Activated T-helper 17 cell treated with anti-CD3 and anti-CD28 coated beads, Interleukin-2, amount 50 U/mL, for 72 hours (primary cell): ENCODE measurements around the gene NADSYN1. TPM values are rescaled to one million over a fixed set of nuclear protein-coding genes. Genes with fewer than 3 reads are reported as not detected.

Experiments used
- ATAC-seq: fragments of 150-1000 bp; cut with Tn5 transposase; replicated peaks from 2 replicates; pipeline ENCODE4 v1.10.0; 2021; ENCODE audit warnings: mild to moderate bottlenecking, moderate library complexity
- H3K27ac Mint-ChIP-seq: one replicate; pipeline ENCODE4 v1.8.0; 2022; ENCODE audit warnings: mixed read lengths
- H3K27me3 Mint-ChIP-seq: one replicate; pipeline ENCODE4 v1.8.0; 2022; ENCODE audit warnings: mixed read lengths
- H3K36me3 Mint-ChIP-seq: one replicate; pipeline ENCODE4 v1.8.0; 2022; ENCODE audit warnings: low read depth, mild to moderate bottlenecking, mixed read lengths
- H3K4me1 Mint-ChIP-seq: one replicate; pipeline ENCODE4 v1.8.0; 2022; ENCODE audit warnings: mixed read lengths
- H3K4me3 Mint-ChIP-seq: one replicate; pipeline ENCODE4 v1.8.0; 2022; ENCODE audit warnings: mild to moderate bottlenecking, mixed read lengths
- H3K9me3 Mint-ChIP-seq: one replicate; pipeline ENCODE4 v1.8.0; 2022; ENCODE audit warnings: mixed read lengths
- total RNA-seq, 2 donors: library from RNA; stranded (reverse); gene quantifications; one replicate each; pipeline ENCODE4 v1.2.3, GENCODE V29; 2022

NADSYN1 gene
- total RNA-seq, 2 donors from 2014 or later: 108 to 152 TPM

DNA sequence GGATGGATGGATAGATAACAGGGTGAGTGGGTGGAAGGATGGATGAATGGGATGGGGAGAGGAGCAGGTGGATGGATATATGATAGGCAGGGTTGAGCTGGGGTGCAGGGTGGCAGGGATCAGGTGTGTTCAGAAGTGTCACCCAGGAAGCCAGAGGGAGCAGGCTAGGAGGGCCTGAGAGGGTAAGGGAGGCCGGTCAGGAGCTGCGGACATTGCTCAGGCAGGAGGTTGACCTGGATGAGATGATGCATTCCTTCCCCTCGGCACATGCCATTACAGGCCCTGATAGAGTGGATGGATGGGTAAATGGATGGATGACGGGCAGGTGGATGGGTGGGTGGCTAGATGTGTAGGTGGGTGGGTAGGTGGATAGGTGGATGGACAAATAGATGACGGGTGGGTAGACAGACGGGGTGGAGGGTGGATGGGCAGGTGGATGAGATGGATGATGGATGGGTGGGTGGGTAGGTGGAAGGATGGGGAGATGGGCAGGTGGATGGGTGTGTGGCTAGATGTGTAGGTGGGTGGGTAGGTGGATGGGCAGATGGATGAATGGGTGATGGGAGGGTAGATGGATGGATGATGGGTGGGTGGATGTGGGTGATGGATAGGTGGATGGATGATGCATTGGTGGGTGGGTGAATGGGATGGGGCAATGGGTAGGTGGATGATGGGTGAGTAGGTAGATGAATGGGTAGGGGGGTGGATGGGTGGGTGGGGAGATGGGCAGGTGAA lies 12.8 kb upstream of the NADSYN1 start:
- Mint-ChIP-seq H3K9me3 (no peaks in the 10 kb centered on the region), H3K36me3 (peaks cover 85% of the 10 kb centered on the region), H3K27me3 (no peaks in the 10 kb centered on the region), H3K27ac (no peak overlapping the region), H3K4me1 (peaks cover 4% of the 10 kb centered on the region), H3K4me3 (no peak overlapping the region)
- ATAC-seq: no peak

DNA sequence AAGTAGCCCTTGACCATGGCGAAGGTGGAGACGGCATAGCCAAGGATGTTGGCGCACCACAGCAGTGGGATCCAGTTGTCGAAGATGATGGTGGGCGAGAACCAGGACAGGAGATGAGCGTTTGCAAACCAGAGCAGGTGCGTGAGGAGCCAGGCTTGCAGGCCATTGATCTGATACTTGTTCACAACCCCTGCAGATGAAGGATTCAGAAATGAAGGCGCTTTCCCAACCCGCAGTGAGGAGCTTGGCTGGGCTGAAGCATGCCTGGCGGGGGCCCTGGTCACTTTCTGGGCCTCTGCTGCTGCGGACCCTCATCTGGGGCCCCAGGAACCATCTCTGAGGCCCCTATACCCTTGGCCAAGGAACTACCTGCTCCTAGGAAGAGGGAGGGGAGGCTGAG lies 11.8 kb upstream of the NADSYN1 start:
- Mint-ChIP-seq H3K27ac (no peak overlapping the region), H3K4me3 (no peak overlapping the region), H3K27me3 (no peaks in the 10 kb centered on the region), H3K4me1 (peaks cover 10% of the 10 kb centered on the region), H3K9me3 (no peaks in the 10 kb centered on the region), H3K36me3 (peaks cover 89% of the 10 kb centered on the region)
- no peak for ATAC-seq

DNA sequence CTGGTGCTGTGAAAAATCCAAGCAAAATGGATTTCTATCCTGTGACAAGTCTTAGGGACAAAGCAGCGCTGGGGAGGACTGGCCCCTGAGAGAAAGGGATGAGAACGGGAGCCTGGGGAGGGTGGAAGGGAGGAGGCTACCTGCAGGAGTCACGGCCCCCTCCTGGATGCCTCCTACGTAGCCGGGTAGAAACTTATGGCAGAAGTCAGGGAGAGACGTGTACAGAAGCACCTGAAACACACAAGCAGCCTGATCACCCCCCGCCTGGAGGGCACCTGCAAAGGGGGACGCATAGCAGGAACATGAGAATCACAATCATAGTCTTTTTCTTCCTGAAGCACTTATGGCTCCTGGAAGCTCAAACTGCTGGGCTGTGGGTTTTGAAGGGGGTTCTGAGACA lies 10.9 kb upstream of the NADSYN1 start:
- H3K27ac Mint-ChIP-seq: no peak overlapping the region
- peaks cover 18% of the 10 kb centered on the region for H3K4me1 Mint-ChIP-seq
- no peak for ATAC-seq
- no peaks in the 10 kb centered on the region for H3K27me3 Mint-ChIP-seq
- peaks cover 90% of the 10 kb centered on the region for H3K36me3 Mint-ChIP-seq
- H3K4me3 Mint-ChIP-seq: no peak overlapping the region
- no peaks in the 10 kb centered on the region for H3K9me3 Mint-ChIP-seq

DNA sequence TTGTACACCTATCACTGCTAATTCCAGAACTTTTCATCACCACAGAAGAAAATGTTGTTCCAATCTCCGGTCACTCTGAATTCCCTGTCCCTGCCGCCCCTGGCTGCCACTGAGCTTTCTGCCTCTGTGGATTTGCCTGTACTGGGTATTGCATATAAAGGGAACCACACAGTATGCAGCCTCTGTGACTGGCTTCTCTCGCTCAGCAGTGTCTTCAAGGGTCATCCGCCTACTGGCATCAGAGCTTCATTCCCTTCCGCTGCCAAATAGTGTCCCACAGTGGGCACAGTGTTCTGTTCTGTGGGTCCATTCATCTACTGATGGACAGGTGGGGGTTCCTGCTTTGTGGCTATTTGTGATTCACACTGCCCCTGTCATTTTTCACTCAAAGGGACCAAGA lies 10.1 kb upstream of the NADSYN1 start:
- Mint-ChIP-seq H3K27ac (no peak overlapping the region), H3K27me3 (no peaks in the 10 kb centered on the region), H3K4me1 (peaks cover 21% of the 10 kb centered on the region), H3K9me3 (no peaks in the 10 kb centered on the region), H3K4me3 (no peak overlapping the region), H3K36me3 (peaks cover 96% of the 10 kb centered on the region)
- ATAC-seq: no peak

DNA sequence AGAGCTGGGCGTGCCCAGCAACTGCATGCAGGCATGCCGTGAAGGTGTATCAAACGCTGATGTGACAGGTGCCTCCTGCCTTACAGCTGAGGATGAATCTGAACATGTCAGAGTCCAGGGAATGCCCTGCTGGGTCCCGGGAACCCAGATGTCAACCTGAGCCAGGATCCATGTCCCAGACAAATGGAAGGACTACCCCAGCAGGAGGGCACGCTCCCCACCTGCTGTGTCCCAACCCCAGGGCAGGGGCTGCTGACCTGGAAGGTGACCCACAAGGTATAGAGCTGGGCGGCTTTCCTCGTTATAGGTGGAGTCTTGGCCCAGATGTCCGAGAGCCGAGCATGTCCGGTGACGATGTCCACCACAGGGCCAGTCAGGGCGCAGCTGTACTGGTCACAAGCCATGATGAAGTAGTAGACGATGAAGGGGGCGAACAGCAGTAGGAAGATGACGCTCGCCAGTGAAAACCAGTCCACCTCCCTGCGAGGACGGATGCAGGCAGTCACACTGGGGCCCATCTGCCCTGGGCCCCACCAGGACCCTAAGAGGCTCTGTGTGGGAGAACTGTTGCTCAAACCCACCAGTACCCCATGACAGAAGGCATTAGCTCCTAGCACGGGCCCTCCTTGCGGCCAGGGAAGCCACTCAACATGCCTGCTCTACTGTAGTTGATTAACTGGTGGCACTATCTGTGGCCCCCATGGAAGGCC lies 9.1 kb upstream of the NADSYN1 start:
- peaks cover 21% of the 10 kb centered on the region for H3K4me1 Mint-ChIP-seq
- H3K27ac Mint-ChIP-seq: no peak overlapping the region
- H3K36me3 Mint-ChIP-seq: peaks cover 87% of the 10 kb centered on the region
- H3K9me3 Mint-ChIP-seq: no peaks in the 10 kb centered on the region
- no peak overlapping the region for H3K4me3 Mint-ChIP-seq
- H3K27me3 Mint-ChIP-seq: no peaks in the 10 kb centered on the region
- no peak for ATAC-seq

DNA sequence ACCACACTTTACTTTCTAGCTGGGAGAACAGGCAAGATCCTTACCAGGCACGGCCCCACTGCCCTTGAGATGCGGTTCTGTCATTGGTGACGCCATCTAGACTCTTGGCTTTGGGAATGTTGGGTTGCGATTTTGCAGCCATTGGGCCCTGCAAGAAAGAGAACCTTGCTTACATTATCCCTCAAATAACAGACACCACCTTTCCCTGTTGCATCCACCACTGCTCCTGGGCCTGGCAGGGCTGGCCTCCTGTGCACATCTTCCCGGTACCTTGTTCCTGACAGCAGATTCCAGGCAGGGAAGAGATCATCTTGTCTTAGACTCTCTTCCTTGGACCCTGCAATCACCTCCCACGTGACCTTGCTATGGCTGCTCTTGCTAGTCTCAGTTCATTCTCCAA lies 8.2 kb upstream of the NADSYN1 start:
- Mint-ChIP-seq H3K36me3 (peaks cover 88% of the 10 kb centered on the region), H3K27me3 (no peaks in the 10 kb centered on the region), H3K27ac (no peak overlapping the region), H3K9me3 (no peaks in the 10 kb centered on the region), H3K4me3 (no peak overlapping the region), H3K4me1 (peaks cover 28% of the 10 kb centered on the region)
- ATAC-seq: no peak

DNA sequence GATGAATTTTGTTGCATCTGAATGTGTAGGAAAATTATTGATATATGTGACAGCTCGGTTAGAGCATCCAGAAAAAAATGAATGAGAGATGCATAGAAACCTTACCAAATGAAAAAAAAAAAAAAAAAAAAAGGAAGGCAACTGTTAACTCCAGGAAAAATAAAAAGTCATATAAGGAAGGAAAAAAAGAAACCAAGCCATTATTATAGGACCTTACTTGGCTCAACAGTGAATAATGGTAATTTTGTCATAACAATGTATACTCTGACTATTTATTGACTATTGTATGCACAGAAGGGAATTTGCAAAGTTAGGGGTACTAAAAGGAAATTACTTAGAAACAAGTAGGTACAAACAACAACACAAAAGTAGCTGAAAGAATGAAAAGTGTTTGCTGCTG lies 6.9 kb upstream of the NADSYN1 start:
- Mint-ChIP-seq H3K4me3 (peak overlapping the region; percentile 90), H3K9me3 (no peaks in the 10 kb centered on the region), H3K27ac (no peak overlapping the region), H3K27me3 (no peaks in the 10 kb centered on the region), H3K36me3 (peaks cover 78% of the 10 kb centered on the region), H3K4me1 (peaks cover 37% of the 10 kb centered on the region)
- no peak for ATAC-seq

DNA sequence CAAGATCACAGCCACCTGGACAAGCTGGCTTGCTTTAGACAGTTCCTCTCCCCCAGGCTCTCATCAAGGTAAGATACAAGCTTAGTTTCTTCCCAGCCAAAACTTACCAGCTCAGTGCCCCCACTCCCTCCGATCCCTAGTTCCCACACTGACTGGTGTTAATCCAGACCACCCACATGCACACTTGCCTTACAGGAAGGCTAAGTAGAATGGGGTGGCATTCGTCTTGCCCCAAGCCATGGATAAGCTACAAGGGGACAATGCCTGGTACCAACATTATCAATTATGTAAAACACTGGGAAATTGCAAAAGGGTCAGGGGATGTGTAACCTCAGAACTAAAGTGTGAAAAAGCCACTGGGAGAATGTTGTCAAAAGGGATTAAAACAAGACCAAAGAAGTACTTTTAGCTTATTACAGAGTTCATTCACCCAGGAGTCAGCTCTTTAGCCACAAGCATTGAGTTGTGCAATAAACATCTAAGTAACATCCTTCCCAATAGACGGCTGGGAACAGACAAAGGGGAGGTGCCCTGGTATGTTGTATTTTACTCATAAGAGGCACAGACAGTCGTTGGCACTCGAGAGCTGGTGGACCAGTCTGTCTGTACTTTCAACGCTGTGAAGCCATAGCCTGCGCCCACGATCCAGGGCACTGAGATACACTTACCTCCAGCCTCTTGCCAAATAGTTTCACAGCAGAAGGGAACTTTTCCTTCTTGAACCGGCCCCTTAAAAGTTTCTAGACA lies 5.9 kb upstream of the NADSYN1 start:
- no peak for ATAC-seq
- Mint-ChIP-seq H3K4me3 (peak overlapping the region; percentile 90), H3K27ac (peak overlapping the region; percentile 77), H3K36me3 (peaks cover 74% of the 10 kb centered on the region), H3K27me3 (no peaks in the 10 kb centered on the region), H3K4me1 (peaks cover 44% of the 10 kb centered on the region), H3K9me3 (no peaks in the 10 kb centered on the region)

DNA sequence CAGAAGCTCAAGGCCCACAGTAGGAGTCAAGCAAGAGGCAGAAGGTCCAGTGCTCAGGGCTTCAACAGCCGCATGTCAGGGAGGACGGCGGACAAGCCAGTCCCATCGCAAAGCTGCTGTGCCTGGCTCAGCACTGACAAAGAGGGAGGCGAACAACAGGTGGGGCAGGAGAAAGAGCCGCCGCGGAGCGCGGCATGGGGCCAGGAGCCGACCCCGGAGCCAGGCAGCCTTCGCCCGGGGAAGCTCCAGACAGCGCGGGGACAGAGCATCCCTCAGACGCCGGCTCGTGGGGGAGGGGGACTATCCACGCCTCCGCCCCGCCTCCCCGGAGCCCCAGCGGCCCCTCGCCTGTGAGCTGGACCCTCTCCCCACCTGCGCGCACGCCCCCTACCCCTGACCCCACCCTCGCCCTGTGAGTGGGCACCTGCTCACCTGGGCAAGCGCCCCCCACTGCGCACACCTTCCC lies 5.2 kb upstream of the NADSYN1 start:
- peak overlapping the region; percentile 90 for H3K4me3 Mint-ChIP-seq
- peak; percentile 26 for ATAC-seq
- peaks cover 47% of the 10 kb centered on the region for H3K4me1 Mint-ChIP-seq
- peaks cover 71% of the 10 kb centered on the region for H3K36me3 Mint-ChIP-seq
- H3K9me3 Mint-ChIP-seq: no peaks in the 10 kb centered on the region
- H3K27ac Mint-ChIP-seq: peak overlapping the region; percentile 77
- H3K27me3 Mint-ChIP-seq: no peaks in the 10 kb centered on the region

DNA sequence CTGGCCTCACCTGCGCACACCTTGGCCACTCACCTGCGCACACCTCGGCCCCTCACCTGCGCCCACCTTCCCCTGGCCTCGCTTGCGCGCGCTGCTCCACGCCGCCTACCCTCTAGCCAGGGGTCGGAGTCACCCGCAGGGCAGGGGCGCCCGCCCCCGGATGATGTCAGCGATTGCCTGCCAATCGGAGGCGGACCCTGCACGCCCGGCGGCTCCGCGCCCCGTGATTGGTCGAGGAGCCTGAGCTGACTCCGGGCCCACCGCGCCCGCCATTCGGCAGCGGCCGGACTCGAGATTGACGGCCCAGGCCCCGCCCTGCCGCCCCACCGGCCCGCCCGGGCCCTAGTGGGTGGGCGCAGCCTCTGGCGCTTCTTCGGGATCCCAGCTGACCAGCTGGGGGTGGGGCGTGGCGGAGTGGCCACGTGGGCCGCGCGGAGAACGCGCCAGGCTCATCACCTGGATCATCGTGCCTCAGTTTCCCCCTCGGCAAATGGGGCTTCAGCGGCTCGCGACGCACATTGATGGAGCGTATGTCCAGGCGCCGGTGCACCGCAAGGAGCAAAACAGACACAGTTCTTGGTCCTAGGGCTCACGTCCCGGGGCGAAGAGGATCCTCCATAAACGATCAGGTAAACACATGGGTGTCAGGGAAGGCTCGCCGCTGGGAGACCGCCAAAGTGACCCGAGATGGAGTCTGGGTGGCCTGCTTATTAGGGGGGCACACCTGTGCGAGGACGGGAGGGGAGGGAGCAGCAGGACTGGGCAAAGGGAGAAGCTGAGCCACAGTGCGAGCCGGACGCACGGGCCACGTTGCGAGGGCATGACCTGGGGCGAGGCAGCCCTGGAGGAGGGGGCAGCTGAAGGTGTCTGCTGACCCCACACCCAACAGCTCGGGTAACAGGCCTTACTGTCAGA lies 4.5 kb upstream of the NADSYN1 start, which contains the start of gene DHCR7:
Gene DHCR7, minus strand, starts transcription at position 137 of the 915 bp plus-strand sequence. CDS start 3,441 bp downstream, outside the sequence.
- Mint-ChIP-seq H3K36me3 (peaks cover 68% of the 10 kb centered on the region), H3K27ac (peak within 1 kb of the TSS; percentile 85), H3K9me3 (no peaks in the 10 kb centered on the region), H3K27me3 (no peaks in the 10 kb centered on the region), H3K4me1 (peaks cover 47% of the 10 kb centered on the region), H3K4me3 (peak within 1 kb of the TSS; percentile 90)
- ATAC-seq: peak; percentile 88

DNA sequence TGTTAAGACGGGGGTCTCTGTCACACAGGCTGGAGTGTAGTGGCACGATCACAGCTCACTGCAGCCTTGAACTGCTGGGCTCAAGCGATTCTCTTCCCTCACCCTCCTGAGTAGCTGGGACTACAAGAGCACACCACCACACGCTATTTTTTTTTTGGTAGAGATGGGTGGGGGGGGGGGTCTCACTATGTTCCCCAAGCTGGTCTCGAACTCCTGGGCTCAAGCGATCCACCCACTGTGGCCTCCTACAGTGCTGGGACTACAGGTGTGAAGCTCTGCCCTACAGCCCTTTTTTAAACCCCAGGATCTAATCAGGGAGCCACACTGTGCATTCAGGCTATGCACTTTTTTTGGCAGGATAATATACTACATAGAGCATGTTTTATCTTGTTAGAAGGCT lies 3.4 kb upstream of the NADSYN1 start:
- Mint-ChIP-seq H3K9me3 (no peaks in the 10 kb centered on the region), H3K27ac (peak overlapping the region; percentile 85), H3K4me1 (peaks cover 48% of the 10 kb centered on the region), H3K36me3 (peaks cover 60% of the 10 kb centered on the region), H3K4me3 (peak overlapping the region; percentile 90), H3K27me3 (no peaks in the 10 kb centered on the region)
- ATAC-seq: no peak

DNA sequence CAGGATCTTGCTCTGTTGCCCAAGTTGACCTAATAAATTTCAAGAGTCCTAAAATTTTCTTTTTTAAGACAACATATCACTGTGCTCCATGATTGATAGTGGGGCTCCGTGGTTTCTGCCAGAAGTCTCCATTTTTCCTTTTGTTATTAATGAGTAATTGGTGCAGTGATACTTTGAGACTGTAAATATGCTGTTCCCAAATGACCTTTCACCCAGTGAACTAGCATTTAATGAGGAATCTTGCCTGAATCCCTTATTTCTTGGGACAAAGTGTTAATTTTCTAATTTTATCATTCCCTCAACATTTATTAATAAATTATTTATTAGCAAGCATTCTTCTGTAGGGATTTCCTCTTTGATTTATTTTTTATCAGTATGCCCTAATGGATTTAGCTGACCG lies 2.5 kb upstream of the NADSYN1 start:
- Mint-ChIP-seq H3K4me1 (peaks cover 52% of the 10 kb centered on the region), H3K4me3 (peak overlapping the region; percentile 90), H3K36me3 (peaks cover 60% of the 10 kb centered on the region), H3K27ac (peak overlapping the region; percentile 87), H3K27me3 (no peaks in the 10 kb centered on the region), H3K9me3 (no peaks in the 10 kb centered on the region)
- ATAC-seq: no peak

DNA sequence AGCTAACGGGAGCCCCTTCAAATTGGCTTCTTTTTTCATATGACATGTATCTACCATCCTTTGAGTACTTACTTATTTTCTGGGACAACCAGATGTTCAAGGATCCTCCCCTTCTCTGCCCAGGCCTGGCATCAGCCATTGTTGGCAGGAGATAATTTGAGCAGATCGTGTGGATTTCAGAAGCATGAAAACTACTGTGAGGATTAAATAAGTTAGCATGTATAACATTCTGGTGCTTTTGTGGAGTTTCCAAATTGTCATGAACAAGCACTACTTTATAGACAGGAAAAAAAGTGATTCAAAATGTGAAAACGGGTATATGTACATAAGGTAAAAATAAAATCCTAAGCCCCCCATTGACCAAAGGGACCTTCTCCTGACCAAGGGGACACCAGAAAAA lies 2.1 kb upstream of the NADSYN1 start:
- no peaks in the 10 kb centered on the region for H3K9me3 Mint-ChIP-seq
- H3K27me3 Mint-ChIP-seq: no peaks in the 10 kb centered on the region
- H3K27ac Mint-ChIP-seq: peak overlapping the region; percentile 87
- peaks cover 50% of the 10 kb centered on the region for H3K4me1 Mint-ChIP-seq
- ATAC-seq: no peak
- H3K36me3 Mint-ChIP-seq: peaks cover 60% of the 10 kb centered on the region
- peak overlapping the region; percentile 90 for H3K4me3 Mint-ChIP-seq
